Endometrium (tissue), 2 donors: Measurements from ENCODE around the gene GLRA1.

Experiments
- FAIRE-seq: peaks from 2 replicates; lab custom pipeline; 2012; peaks lifted over from hg19 to GRCh38; lab: Jason Lieb, UNC
- donor health status: control.
- donor health status: control.

Gene GLRA1

GRCh38 chr5:151924564-151925301, at the start of gene GLRA1:
Gene GLRA1, minus strand, starts transcription at chr5:151924851. Its CDS starts 302 bp downstream, at chr5:151924549.
- FAIRE-seq, result no peak

GRCh38 chr5:151970885-151971284, 46.2 kb upstream of the GLRA1 start:
- no peak for FAIRE-seq

- FAIRE-seq, result no peak
These were observed 43.2 kb upstream of the GLRA1 start for GRCh38 chr5:151967865-151968264.

GRCh38 chr5:151966046-151966445, 41.4 kb upstream of the GLRA1 start:
- no peak for FAIRE-seq

GRCh38 chr5:151964471-151964870, 39.8 kb upstream of the GLRA1 start:
- no peak for FAIRE-seq

GRCh38 chr5:151961557-151961956, 36.9 kb upstream of the GLRA1 start:
- FAIRE-seq, result no peak

GRCh38 chr5:151958111-151958510, 33.5 kb upstream of the GLRA1 start:
- no peak for FAIRE-seq

GRCh38 chr5:151956725-151957124, 32.1 kb upstream of the GLRA1 start:
- FAIRE-seq, result no peak

GRCh38 chr5:151954255-151954654, 29.6 kb upstream of the GLRA1 start:
- no peak for FAIRE-seq

- no peak for FAIRE-seq
These were observed 29.2 kb upstream of the GLRA1 start for GRCh38 chr5:151953833-151954232.

GRCh38 chr5:151952238-151952637, 27.6 kb upstream of the GLRA1 start:
- FAIRE-seq, result no peak

GRCh38 chr5:151950706-151951105, 26.1 kb upstream of the GLRA1 start:
- no peak for FAIRE-seq

- no peak for FAIRE-seq
These were observed 25.2 kb upstream of the GLRA1 start for GRCh38 chr5:151949701-151950308.

- FAIRE-seq, result no peak
These were observed 24.5 kb upstream of the GLRA1 start for GRCh38 chr5:151949113-151949512.

- FAIRE-seq, result no peak
These were observed 23.4 kb upstream of the GLRA1 start for GRCh38 chr5:151947931-151948608.

- FAIRE-seq, result no peak
These were observed 13.2 kb upstream of the GLRA1 start for GRCh38 chr5:151937851-151938250.

- FAIRE-seq, result no peak
These were observed 10.6 kb upstream of the GLRA1 start for GRCh38 chr5:151935135-151935695.

GRCh38 chr5:151931260-151931659, 6.6 kb upstream of the GLRA1 start:
- no peak for FAIRE-seq

- FAIRE-seq, result no peak
These were observed 1.5 kb upstream of the GLRA1 start for GRCh38 chr5:151926188-151926587.

- FAIRE-seq, result no peak
These were observed 689 bp upstream of the GLRA1 start for GRCh38 chr5:151925340-151925739.

- FAIRE-seq, result no peak
These were observed 680 bp downstream of the GLRA1 start for GRCh38 chr5:151923866-151924476.

GRCh38 chr5:151921916-151922315, 2.7 kb downstream of the GLRA1 start:
- no peak for FAIRE-seq

- no peak for FAIRE-seq
These were observed 6.7 kb downstream of the GLRA1 start for GRCh38 chr5:151917904-151918303.
